MM.1S (cell line): ENCODE measurements around the gene RRAGA.

Source experiments
- DNase-seq: peaks from one replicate; pipeline ENCODE4 v3.0.0-alpha.2; 2015
- H2AFZ ChIP-seq: fragments of 300-600 bp; sonication (generic); 2 replicates; pipeline ENCODE4 v1.6.0; 2016; ENCODE audit warnings: antibody characterized with exemption, low read length
- H3F3A ChIP-seq: fragments of 300-600 bp; sonication (generic); 2 replicates; pipeline ENCODE4 v1.6.1; 2016; ENCODE audit warnings: mild to moderate bottlenecking, antibody characterized with exemption, low read length, moderate library complexity, mixed read lengths; ENCODE audit not compliant: insufficient read depth
- H3K27ac ChIP-seq: fragments of 300-600 bp; sonication (generic); 2 replicates; pipeline ENCODE4 v1.5.1; 2016; ENCODE audit warnings: mild to moderate bottlenecking, low read length
- H3K27me3 ChIP-seq: fragments of 300-600 bp; sonication (generic); replicated peaks from 2 replicates; pipeline ENCODE4 v1.6.0; 2016; ENCODE audit warnings: low read length; ENCODE audit not compliant: insufficient read depth
- H3K36me3 ChIP-seq: fragments of 300-600 bp; sonication (generic); replicated peaks from 2 replicates; pipeline ENCODE4 v1.6.1; 2016; ENCODE audit warnings: mild to moderate bottlenecking, low read length, mixed read lengths; ENCODE audit not compliant: insufficient read depth
- H3K4me1 ChIP-seq: fragments of 300-600 bp; sonication (generic); 2 replicates; pipeline ENCODE4 v1.6.1; 2016; ENCODE audit warnings: low read length, mixed read lengths
- H3K4me2 ChIP-seq: fragments of 300-600 bp; sonication (generic); 2 replicates; pipeline ENCODE4 v1.6.0; 2016; ENCODE audit warnings: low read depth, low read length
- H3K4me3 ChIP-seq: fragments of 300-600 bp; sonication (generic); 2 replicates; pipeline ENCODE4 v1.5.1; 2016; ENCODE audit warnings: low read length, mixed read lengths
- H3K79me2 ChIP-seq: fragments of 300-600 bp; sonication (generic); 2 replicates; pipeline ENCODE4 v1.6.1; 2016; ENCODE audit warnings: mixed run types, low read length, mixed read lengths
- H3K9ac ChIP-seq: fragments of 300-600 bp; sonication (generic); 2 replicates; pipeline ENCODE4 v1.6.1; 2016; ENCODE audit warnings: low read length, mixed read lengths
- H3K9me2 ChIP-seq: fragments of 300-600 bp; sonication (generic); replicated peaks from 2 replicates; pipeline ENCODE4 v1.6.1; 2016; ENCODE audit warnings: mild to moderate bottlenecking, low read length, mixed read lengths; ENCODE audit not compliant: insufficient read depth
- H3K9me3 ChIP-seq: fragments of 300-600 bp; sonication (generic); replicated peaks from 2 replicates; pipeline ENCODE4 v1.6.1; 2016; ENCODE audit warnings: mild to moderate bottlenecking, low read length, mixed read lengths; ENCODE audit not compliant: insufficient read depth
- H4K20me1 ChIP-seq: fragments of 300-600 bp; sonication (generic); 2 replicates; pipeline ENCODE4 v1.6.1; 2016; ENCODE audit warnings: mild to moderate bottlenecking, low read length, moderate library complexity, mixed read lengths; ENCODE audit not compliant: insufficient read depth
- EZH2 ChIP-seq: fragments of 300-600 bp; sonication (generic); optimal IDR thresholded peaks from 2 replicates; pipeline ENCODE3; 2017; ENCODE audit warnings: low read depth, mild to moderate bottlenecking, antibody characterized with exemption, low read length, mixed read lengths
- EZH2phosphoT487 ChIP-seq: fragments of 300-600 bp; sonication (generic); IDR thresholded peaks from 2 replicates; pipeline ENCODE4 v1.6.1; 2018; ENCODE audit warnings: antibody characterized with exemption, low read length
- TF ChIP-seq, protein P1 (sequence below): fragments of 300-600 bp; sonication (generic); IDR thresholded peaks from 2 replicates; pipeline ENCODE4 v1.5.1; 2016; ENCODE audit warnings: antibody characterized with exemption, low read length, mixed read lengths

Gene RRAGA, protein sequence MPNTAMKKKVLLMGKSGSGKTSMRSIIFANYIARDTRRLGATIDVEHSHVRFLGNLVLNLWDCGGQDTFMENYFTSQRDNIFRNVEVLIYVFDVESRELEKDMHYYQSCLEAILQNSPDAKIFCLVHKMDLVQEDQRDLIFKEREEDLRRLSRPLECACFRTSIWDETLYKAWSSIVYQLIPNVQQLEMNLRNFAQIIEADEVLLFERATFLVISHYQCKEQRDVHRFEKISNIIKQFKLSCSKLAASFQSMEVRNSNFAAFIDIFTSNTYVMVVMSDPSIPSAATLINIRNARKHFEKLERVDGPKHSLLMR

DNA sequence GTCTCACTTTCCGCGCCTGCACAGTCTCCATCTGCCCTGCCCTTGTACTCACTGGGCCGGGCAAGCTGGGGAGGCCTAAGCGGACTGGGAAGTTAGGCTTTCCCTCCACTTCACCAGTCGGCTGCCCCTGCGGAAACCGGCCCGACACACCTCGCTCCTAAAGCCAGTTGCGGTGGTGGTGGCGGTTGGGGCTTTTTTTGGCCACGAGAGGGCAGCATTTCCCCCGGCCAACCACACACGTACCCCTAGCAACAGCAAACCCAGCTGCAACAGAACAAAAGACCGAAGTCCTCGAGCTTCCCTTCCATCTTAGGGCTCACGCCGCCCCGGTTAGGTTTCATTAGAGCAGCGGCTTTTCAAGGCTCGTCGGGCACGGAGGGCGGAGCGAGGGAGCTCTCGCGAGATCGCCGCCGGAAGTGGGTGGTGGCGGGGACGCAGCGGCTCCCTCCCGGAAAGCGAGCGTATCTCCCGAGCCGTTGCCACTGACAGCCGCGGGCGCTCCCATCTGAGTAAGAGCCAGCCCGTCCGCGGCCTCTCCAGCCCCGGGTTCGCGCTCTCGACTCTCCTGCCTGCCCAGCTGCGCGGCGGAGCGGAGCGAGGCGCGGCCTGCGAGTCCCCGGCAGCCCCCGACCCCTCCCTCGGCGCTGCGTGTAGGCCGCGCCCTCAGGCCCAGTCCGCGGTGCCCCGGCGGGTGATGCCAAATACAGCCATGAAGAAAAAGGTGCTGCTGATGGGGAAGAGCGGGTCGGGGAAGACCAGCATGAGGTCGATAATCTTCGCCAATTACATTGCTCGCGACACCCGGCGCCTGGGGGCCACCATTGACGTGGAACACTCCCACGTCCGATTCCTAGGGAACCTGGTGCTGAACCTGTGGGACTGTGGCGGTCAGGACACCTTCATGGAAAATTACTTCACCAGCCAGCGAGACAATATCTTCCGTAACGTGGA is at the start of gene RRAGA:
Gene RRAGA (plus strand): TSS at position 462 of the 951 bp plus-strand sequence. CDS start 233 bp downstream, at position 695.
- H3K79me2 ChIP-seq, result peaks cover 4% of the 10 kb centered on the region; the same call in 1 of the 2 replicates
- no peaks in the 10 kb centered on the region for H4K20me1 ChIP-seq
- H3K4me3 ChIP-seq, result peak within 1 kb of the TSS; percentile 67
- H3K4me2 ChIP-seq, result peak within 1 kb of the TSS; percentile 77
- peak within 1 kb of the TSS; percentile 75 for H3K9ac ChIP-seq
- no peaks in the 10 kb centered on the region for H3K9me3 ChIP-seq
- H3K27ac ChIP-seq, result peak within 1 kb of the TSS; percentile 80
- H3K27me3 ChIP-seq, result no peaks in the 10 kb centered on the region
- peak within 1 kb of the TSS; percentile 89 for H2AFZ ChIP-seq
- H3F3A ChIP-seq, result peaks cover 6% of the 10 kb centered on the region; the same call in 1 of the 2 replicates
- no peaks in the 10 kb centered on the region for H3K36me3 ChIP-seq
- no peaks in the 10 kb centered on the region for H3K9me2 ChIP-seq
- peak; percentile 86 for DNase-seq
- H3K4me1 ChIP-seq, result 0 out of 2 replicates have a peak, but pooled peaks cover 6% of the 10 kb centered on the region
- TF ChIP-seq EZH2 (no peak), EZH2phosphoT487 (no peak)
- TF ChIP-seq, protein P1, sequence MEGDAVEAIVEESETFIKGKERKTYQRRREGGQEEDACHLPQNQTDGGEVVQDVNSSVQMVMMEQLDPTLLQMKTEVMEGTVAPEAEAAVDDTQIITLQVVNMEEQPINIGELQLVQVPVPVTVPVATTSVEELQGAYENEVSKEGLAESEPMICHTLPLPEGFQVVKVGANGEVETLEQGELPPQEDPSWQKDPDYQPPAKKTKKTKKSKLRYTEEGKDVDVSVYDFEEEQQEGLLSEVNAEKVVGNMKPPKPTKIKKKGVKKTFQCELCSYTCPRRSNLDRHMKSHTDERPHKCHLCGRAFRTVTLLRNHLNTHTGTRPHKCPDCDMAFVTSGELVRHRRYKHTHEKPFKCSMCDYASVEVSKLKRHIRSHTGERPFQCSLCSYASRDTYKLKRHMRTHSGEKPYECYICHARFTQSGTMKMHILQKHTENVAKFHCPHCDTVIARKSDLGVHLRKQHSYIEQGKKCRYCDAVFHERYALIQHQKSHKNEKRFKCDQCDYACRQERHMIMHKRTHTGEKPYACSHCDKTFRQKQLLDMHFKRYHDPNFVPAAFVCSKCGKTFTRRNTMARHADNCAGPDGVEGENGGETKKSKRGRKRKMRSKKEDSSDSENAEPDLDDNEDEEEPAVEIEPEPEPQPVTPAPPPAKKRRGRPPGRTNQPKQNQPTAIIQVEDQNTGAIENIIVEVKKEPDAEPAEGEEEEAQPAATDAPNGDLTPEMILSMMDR, result peak; percentile 59

GRCh38 chr9:19000133-19000532 is 49.1 kb upstream of the RRAGA start:
- no peaks in the 10 kb centered on the region for H3K9me2 ChIP-seq
- no peak overlapping the region for H3K4me3 ChIP-seq
- no peaks in the 10 kb centered on the region for H3K27me3 ChIP-seq
- TF ChIP-seq, protein P1, result no peak
- no peak for TF ChIP-seq EZH2phosphoT487
- no peak for TF ChIP-seq EZH2
- no peak overlapping the region for H3K4me2 ChIP-seq
- no peak overlapping the region for H3K27ac ChIP-seq
- no peaks in the 10 kb centered on the region for H3K36me3 ChIP-seq
- no peak overlapping the region for H2AFZ ChIP-seq
- no peaks in the 10 kb centered on the region for H4K20me1 ChIP-seq
- H3K79me2 ChIP-seq, result no peaks in the 10 kb centered on the region
- no peaks in the 10 kb centered on the region for H3F3A ChIP-seq
- DNase-seq, result no peak
- no peaks in the 10 kb centered on the region for H3K4me1 ChIP-seq
- no peaks in the 10 kb centered on the region for H3K9me3 ChIP-seq
- no peak overlapping the region for H3K9ac ChIP-seq

DNA sequence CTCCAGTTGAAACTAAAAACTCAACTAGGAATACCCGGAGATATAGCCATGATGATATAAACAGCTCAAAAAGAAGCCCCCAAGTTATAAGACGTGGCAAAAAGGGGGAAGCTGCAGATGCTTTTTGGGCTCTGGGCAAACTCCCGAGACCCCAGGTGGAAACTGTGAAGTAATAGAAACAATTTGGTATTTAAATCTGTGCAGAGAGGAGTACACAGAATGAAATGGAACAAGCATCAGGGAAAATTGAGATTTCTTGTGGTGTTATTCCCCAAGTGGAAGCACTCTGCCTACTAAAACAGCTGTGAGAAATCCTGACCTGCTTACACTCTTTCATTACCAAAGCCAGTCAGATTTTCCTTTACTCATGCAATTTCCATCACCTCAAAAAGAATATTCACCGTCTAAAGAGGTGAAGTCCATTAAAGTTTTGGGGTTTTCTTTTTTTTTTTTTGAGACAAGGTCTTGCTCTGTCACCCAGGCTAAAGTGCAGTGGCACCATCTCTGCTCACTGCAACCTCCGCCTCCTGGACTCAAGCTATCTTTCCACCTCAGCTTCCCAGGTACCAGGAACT is 39.7 kb upstream of the RRAGA start:
- H3K79me2 ChIP-seq, result no peaks in the 10 kb centered on the region
- no peaks in the 10 kb centered on the region for H3K9me3 ChIP-seq
- TF ChIP-seq, protein P1, result no peak
- TF ChIP-seq EZH2 (no peak), EZH2phosphoT487 (no peak)
- H4K20me1 ChIP-seq, result no peaks in the 10 kb centered on the region
- no peak overlapping the region for H2AFZ ChIP-seq
- no peaks in the 10 kb centered on the region for H3K36me3 ChIP-seq
- no peak overlapping the region for H3K4me3 ChIP-seq
- H3K4me1 ChIP-seq, result no peaks in the 10 kb centered on the region
- no peak overlapping the region for H3K4me2 ChIP-seq
- H3F3A ChIP-seq, result no peaks in the 10 kb centered on the region
- H3K27me3 ChIP-seq, result no peaks in the 10 kb centered on the region
- no peak overlapping the region for H3K27ac ChIP-seq
- H3K9me2 ChIP-seq, result no peaks in the 10 kb centered on the region
- no peak overlapping the region for H3K9ac ChIP-seq
- no peak for DNase-seq
